K562 (cell line): Measurements from ENCODE around the gene DNAJC18. TPM values are rescaled to one million over a fixed set of nuclear protein-coding genes. Genes with fewer than 3 reads are reported as not detected.

Experiments used
- ATF1 ChIP-seq, 2 experiments: fragments of 450-650 bp in 1 of 2; IDR thresholded peaks; 2 replicates each; pipeline ENCODE4 v1.6.1; 2016; ENCODE audit warnings: missing compliant biosample characterization in 1 of 2, missing genetic modification characterization in 1 of 2
- CREM ChIP-seq: IDR thresholded peaks from 2 replicates; pipeline ENCODE4 v1.6.1; 2014; ENCODE audit warnings: antibody characterized with exemption, low read depth
- FOXJ2 ChIP-seq: fragments of 200-800 bp; sonication (Bioruptor generic); IDR thresholded peaks from 2 replicates; pipeline ENCODE4 v1.6.1; 2016; ENCODE audit warnings: missing genetic modification characterization, missing compliant biosample characterization
- GATAD2B ChIP-seq: fragments of 450-650 bp; IDR thresholded peaks from 2 replicates; pipeline ENCODE4 v1.6.1; 2017; ENCODE audit warnings: mild to moderate bottlenecking, borderline replicate concordance
- IRF2 ChIP-seq: sonication (generic); formaldehyde crosslinking; IDR thresholded peaks from 2 replicates; pipeline ENCODE4 v1.8.1; 2022; ENCODE audit warnings: mild to moderate bottlenecking, missing genetic modification reagents
- NCOA2 ChIP-seq, 2 experiments: fragments of 450-650 bp; IDR thresholded peaks; 2 replicates each; pipeline ENCODE4 v1.6.1; 2018; ENCODE audit warnings: mild to moderate bottlenecking in 2 of 2, moderate library complexity in 1 of 2; ENCODE audit not compliant: partially characterized antibody in 2 of 2
- NFIC ChIP-seq: fragments of 450-650 bp; IDR thresholded peaks from 2 replicates; pipeline ENCODE4 v1.6.1; 2017; ENCODE audit warnings: mild to moderate bottlenecking, inconsistent platforms
- PKNOX1 ChIP-seq: fragments of 450-650 bp; IDR thresholded peaks from 2 replicates; pipeline ENCODE4 v1.6.1; 2016
- PREB ChIP-seq: sonication (generic); formaldehyde crosslinking; IDR thresholded peaks from 2 replicates; pipeline ENCODE4 v1.8.1; 2023; ENCODE audit warnings: mild to moderate bottlenecking, missing genetic modification reagents
- RCOR1 ChIP-seq, 2 experiments: IDR thresholded peaks; 2 replicates each; pipeline ENCODE4 v1.6.1; 2012; ENCODE audit warnings: low read depth in 2 of 2, low read length in 2 of 2, borderline replicate concordance in 1 of 2, improper control_type of control experiment in 1 of 2
- SAFB2 ChIP-seq: fragments of 200-400 bp; formaldehyde crosslinking; IDR thresholded peaks from 2 replicates; pipeline ENCODE4 v1.6.1; 2018; ENCODE audit warnings: borderline replicate concordance, low read length, low read depth, moderate library complexity; ENCODE audit not compliant: severe bottlenecking
- SMARCB1 ChIP-seq: IDR thresholded peaks from 2 replicates; pipeline ENCODE4 v1.6.1; 2011; ENCODE audit warnings: improper control_type of control experiment, low read depth; ENCODE audit not compliant: insufficient read length
- STAT5A ChIP-seq: IDR thresholded peaks from 2 replicates; pipeline ENCODE4 v1.6.1; 2012; ENCODE audit warnings: low read length, inconsistent platforms, borderline replicate concordance
- TEAD1 ChIP-seq, 2 experiments: fragments of 450-650 bp in 1 of 2; sonication (generic) in 1 of 2; formaldehyde crosslinking; IDR thresholded peaks; 2 replicates each; pipeline versions ENCODE4 v1.4.0 to v1.8.0; 2020 to 2022; ENCODE audit warnings: mild to moderate bottlenecking in 2 of 2, missing genetic modification reagents in 1 of 2
- TEAD2 ChIP-seq: fragments of 450-650 bp; IDR thresholded peaks from 2 replicates; pipeline ENCODE4 v1.6.1; 2016; ENCODE audit warnings: missing genetic modification characterization, control low read depth, missing compliant biosample characterization
- XRCC3 ChIP-seq: fragments of 450-650 bp; IDR thresholded peaks from 2 replicates; pipeline ENCODE4 v1.6.1; 2017; ENCODE audit warnings: mild to moderate bottlenecking, moderate library complexity
- ZBTB12 ChIP-seq: fragments of 250-450 bp; sonication (Bioruptor Pico); IDR thresholded peaks from 2 replicates; pipeline ENCODE4 v1.4.0; 2020
- ZBTB49 ChIP-seq: sonication (generic); formaldehyde crosslinking; IDR thresholded peaks from 2 replicates; pipeline ENCODE4 v1.8.0; 2022; ENCODE audit warnings: missing genetic modification reagents, mild to moderate bottlenecking, borderline replicate concordance
- ZFX ChIP-seq: sonication (generic); formaldehyde crosslinking; IDR thresholded peaks from 2 replicates; pipeline ENCODE4 v1.8.0; 2022; ENCODE audit warnings: mild to moderate bottlenecking, missing genetic modification reagents, moderate library complexity
- ZNF143 ChIP-seq: sonication (generic); formaldehyde crosslinking; IDR thresholded peaks from 2 replicates; pipeline ENCODE4 v1.9.0; 2022; ENCODE audit warnings: mild to moderate bottlenecking, missing genetic modification reagents
- ZNF354B ChIP-seq: fragments of 250-450 bp; sonication (Bioruptor Pico); IDR thresholded peaks from 2 replicates; pipeline ENCODE4 v1.4.0; 2020
- ZNF444 ChIP-seq: fragments of 250-450 bp; sonication (Bioruptor Pico); IDR thresholded peaks from 2 replicates; pipeline ENCODE4 v1.4.0; 2020; ENCODE audit warnings: mild to moderate bottlenecking, moderate library complexity
- ZNF764 ChIP-seq: fragments of 250-450 bp; sonication (Bioruptor Pico); IDR thresholded peaks from 2 replicates; pipeline ENCODE4 v1.4.0; 2020; ENCODE audit warnings: low read depth, mild to moderate bottlenecking, moderate library complexity
- polyA plus RNA-seq, 8 experiments: library from polyadenylated mRNA; depleted of rRNA in 4 of 8; stranded (reverse) in 5 of 8; unstranded in 3 of 8; fragments of >200 nt; fragmentation: Nextera tagmentation in 2 of 8; fragmentation: Illumina TruSeq in 1 of 8; extraction: Ambion mirVana in 2 of 8; extraction: Trizol in 1 of 8; gene quantifications; 2 replicates each; pipeline versions ENCODE4 v1.2.1 to v1.2.3, GENCODE V29; 2011 to 2014; ENCODE audit warnings: inconsistent platforms in 1 of 8, missing spikeins in 1 of 8
- total RNA-seq, 7 experiments: library from RNA; depleted of rRNA in 6 of 7; stranded (reverse); fragments of >200 nt in 6 of 7; fragmentation: Illumina TruSeq in 2 of 7; extraction: Trizol in 2 of 7; gene quantifications; 2 replicates each; pipeline versions ENCODE4 v1.2.1 to v1.2.3, GENCODE V29; 2011 to 2021; ENCODE audit warnings: low replicate concordance in 1 of 7

DNAJC18 gene
- total and polyA plus RNA-seq, 9 of the 15 experiments (the other 6 are each of a cell fraction or from before 2014, with no cell fraction given) = 1.5 to 13.3 (median 7.5) TPM

GRCh38 chr5:139474890-139475791 lies 35.8 kb upstream of the DNAJC18 start (continued):
- TF ChIP-seq ATF1 (CRISPR knock-in tag; IDR thresholded peaks at IDR 0.05) (no peak), ATF1 (tag; IDR thresholded peaks at IDR 0.05) (peak; percentile 62), ZBTB49 (CRISPR knock-in tag) (no peak), FOXJ2 (tag) (no peak), ZNF143 (CRISPR knock-in tag) (no peak), GATAD2B (peak; percentile 79; the same call in 1 of the 2 replicates), CREM (peak; percentile 75), IRF2 (CRISPR knock-in tag) (no peak), ZNF444 (CRISPR knock-in tag) (no peak), RCOR1 (IDR thresholded peaks at IDR 0.05; ENCODE audit: borderline replicate concordance in 1 of 2, low read depth in 2 of 2, low read length in 2 of 2) (peak; percentile 67 to 92; a peak in 3 of 4 replicates), ZNF764 (CRISPR knock-in tag) (no peak), NFIC (peak; percentile 72), TEAD2 (no peak), ZBTB12 (CRISPR knock-in tag) (no peak), SMARCB1 (peak; percentile 40), XRCC3 (no peak), STAT5A (peak; percentile 48; the same call in 1 of the 2 replicates), ZNF354B (CRISPR knock-in tag) (no peak), PREB (no peak), ZFX (CRISPR knock-in tag) (no peak), SAFB2 (no peak), TEAD1 (CRISPR knock-in tag; IDR thresholded peaks at IDR 0.05) (no peak), PKNOX1 (peak; percentile 55; the same call in 1 of the 2 replicates), NCOA2 (IDR thresholded peaks at IDR 0.05; ENCODE audit: partially characterized antibody in 2 of 2) (no peak)
